Heart left ventricle (tissue), 13 donors: ENCODE data around the gene HSD11B1L.

Experiments used
- CTCF ChIP-seq, 12 donors: fragments of 200-600 bp; sonication (generic) in 4 of 12; IDR thresholded peaks; one replicate each; pipeline versions ENCODE4 v1.5.0 to v1.8.0; 2018 to 2022; ENCODE audit warnings: antibody characterized with exemption in 12 of 12, mild to moderate bottlenecking in 5 of 12
- POLR2A ChIP-seq, 2 donors: fragments of 450-650 bp; IDR thresholded peaks; one replicate each; pipeline ENCODE4 v1.6.1; 2017; ENCODE audit warnings: antibody characterized with exemption in 2 of 2, mild to moderate bottlenecking in 2 of 2, moderate library complexity in 2 of 2
- donor health status: ischemic (EF 13 %, LVEDD 7.1; RV severe dilation, severe dysfunction).
- donor health status: DM: no; HTN: yes; CAD: no.
- donor health status: DM: no; HTN: no; CAD: no.
- donor health status: ischemic (EF 25% LVEDD 6.9; RV normal size, moderate dysfunction).
- donor health status: ischemic (EF 25% LVEDD 5.7; RV mildly dilated, moderate dysfunction).
- donor health status: ischemic (EF 35%, LVEDD 5.7; RV mildly dilated, moderate dysfunction).
- donor health status: nonischemic (EF 11% LVEDD 7.7; RV severe dilation, severe dysfunction).
- donor health status: DM: yes; HTN: yes; CAD: no.
- donor health status: PGD.
- donor health status: ischemic (EF 29% LVEDD 5.4; RV normal size, mild dysfunction).
- donor health status: nonischemic (EF 23%, LVEDD 6.1; RV moderate dilation, normal function).

- no peak for TF ChIP-seq CTCF (IDR thresholded peaks at IDR 0.05)
- no peak for TF ChIP-seq POLR2A (IDR thresholded peaks at IDR 0.05)
Measured at GRCh38 chr19:5686326-5686646, 5.5 kb downstream of the HSD11B1L start.
